Mesothelial cell of epicardium (in vitro differentiated cells): ENCODE data around the gene MYO1H. TPM values are rescaled to one million over a fixed set of nuclear protein-coding genes. Genes with fewer than 3 reads are reported as not detected.

Source experiments
- DNase-seq, 2 experiments: peaks; one replicate each; pipeline ENCODE4 v3.0.0; 2021; ENCODE audit warnings: low spot score in 2 of 2; ENCODE audit not compliant: unreplicated experiment in 2 of 2
- H3K27ac Mint-ChIP-seq: 2 replicates; pipeline ENCODE4 v1.8.0; 2021; ENCODE audit warnings: mixed read lengths
- H3K27me3 Mint-ChIP-seq: 2 replicates; pipeline ENCODE4 v1.8.0; 2021; ENCODE audit warnings: low read depth, mixed read lengths
- H3K36me3 Mint-ChIP-seq: 2 replicates; pipeline ENCODE4 v1.8.0; 2021; ENCODE audit warnings: mixed read lengths
- H3K4me1 Mint-ChIP-seq: 2 replicates; pipeline ENCODE4 v1.8.0; 2021; ENCODE audit warnings: mixed read lengths
- H3K4me3 Mint-ChIP-seq: 2 replicates; pipeline ENCODE4 v1.8.0; 2021; ENCODE audit warnings: mild to moderate bottlenecking, moderate library complexity, mixed read lengths
- H3K9me3 Mint-ChIP-seq: 2 replicates; pipeline ENCODE4 v1.8.0; 2021; ENCODE audit warnings: mixed read lengths
- CTCF ChIP-seq: fragments of 200-600 bp; sonication (generic); IDR thresholded peaks from one replicate; pipeline ENCODE4 v1.5.0; 2021; ENCODE audit warnings: antibody characterized with exemption; ENCODE audit not compliant: unreplicated experiment
- total RNA-seq: library from RNA; stranded (reverse); gene quantifications from 3 replicates; pipeline ENCODE4 v1.2.1, GENCODE V29; 2021

Gene MYO1H
- total RNA-seq, 1 donor from 2014 or later = not detected

- Mint-ChIP-seq H3K9me3 (peaks cover 4% of the 10 kb centered on the region), H3K27me3 (peaks cover 53% of the 10 kb centered on the region), H3K27ac (no peak overlapping the region), H3K4me1 (no peaks in the 10 kb centered on the region), H3K4me3 (no peak overlapping the region), H3K36me3 (no peaks in the 10 kb centered on the region)
- DNase-seq = no peak
- no peak for TF ChIP-seq CTCF
Measured at GRCh38 chr12:109378569-109378968, 30.9 kb downstream of the MYO1H start.

- Mint-ChIP-seq H3K27me3 (peaks cover 46% of the 10 kb centered on the region), H3K4me3 (no peak overlapping the region), H3K9me3 (peaks cover 2% of the 10 kb centered on the region)
Measured at GRCh38 chr12:109382031-109382430, 34.3 kb downstream of the MYO1H start.

GRCh38 chr12:109383240-109383639 is 35.5 kb downstream of the MYO1H start:
- Mint-ChIP-seq H3K9me3 (peaks cover 7% of the 10 kb centered on the region), H3K27ac (no peak overlapping the region), H3K27me3 (peaks cover 43% of the 10 kb centered on the region), H3K36me3 (no peaks in the 10 kb centered on the region), H3K4me3 (no peak overlapping the region), H3K4me1 (no peaks in the 10 kb centered on the region)
- no peak for DNase-seq
- no peak for TF ChIP-seq CTCF

More at GRCh38 chr12:109382031-109382430, 34.3 kb downstream of the MYO1H start:
- no peak for TF ChIP-seq CTCF
- Mint-ChIP-seq H3K36me3 (no peaks in the 10 kb centered on the region), H3K4me1 (no peaks in the 10 kb centered on the region), H3K27ac (no peak overlapping the region)
- DNase-seq = no peak

- Mint-ChIP-seq H3K27ac (no peak overlapping the region), H3K36me3 (no peaks in the 10 kb centered on the region), H3K27me3 (peaks cover 35% of the 10 kb centered on the region), H3K9me3 (peaks cover 7% of the 10 kb centered on the region), H3K4me1 (no peaks in the 10 kb centered on the region), H3K4me3 (no peak overlapping the region)
- DNase-seq = no peak
- TF ChIP-seq CTCF = peak; percentile 18
Measured at GRCh38 chr12:109385339-109386058, 37.8 kb downstream of the MYO1H start.

GRCh38 chr12:109386059-109386433 is 38.3 kb downstream of the MYO1H start:
- no peaks in the 10 kb centered on the region for H3K36me3 Mint-ChIP-seq
- TF ChIP-seq CTCF = peak; percentile 13
- peaks cover 7% of the 10 kb centered on the region for H3K9me3 Mint-ChIP-seq

More at GRCh38 chr12:109386059-109386433, 38.3 kb downstream of the MYO1H start:
- H3K27ac Mint-ChIP-seq = no peak overlapping the region
- peaks cover 32% of the 10 kb centered on the region for H3K27me3 Mint-ChIP-seq
- no peak overlapping the region for H3K4me3 Mint-ChIP-seq
- no peaks in the 10 kb centered on the region for H3K4me1 Mint-ChIP-seq
- no peak for DNase-seq
